NCI-H1092 (cell line): ENCODE data around the gene MAD2L2.

Experiments
- DNase-seq: peaks from one replicate; lab custom pipeline; 2025; lab: John Stamatoyannopoulos, UW

Gene MAD2L2

DNA sequence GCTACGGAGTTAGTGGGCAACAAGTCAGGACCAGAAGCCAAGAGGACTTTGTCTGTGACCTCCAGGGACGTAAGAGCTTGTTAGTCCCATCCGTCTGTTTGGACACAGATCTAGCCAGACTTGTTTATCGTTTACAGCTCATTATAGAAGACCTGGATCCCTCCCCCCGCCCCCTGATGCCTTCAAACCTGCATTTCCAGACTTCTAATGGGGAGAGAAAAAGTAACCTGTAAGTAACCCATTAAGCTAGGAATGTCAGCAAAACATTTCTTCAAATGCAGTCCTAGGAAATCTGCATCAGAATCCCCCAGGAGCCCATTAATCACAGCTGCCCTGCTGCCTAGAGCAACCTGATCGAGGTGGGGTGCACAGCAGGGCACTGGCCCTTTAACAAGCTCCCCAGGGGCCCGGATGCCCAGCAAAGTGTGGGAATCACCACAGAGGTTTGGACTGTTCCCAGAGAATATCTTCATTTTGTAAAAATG, 1.4 kb upstream of the MAD2L2 start:
- DNase-seq, result no peak

DNA sequence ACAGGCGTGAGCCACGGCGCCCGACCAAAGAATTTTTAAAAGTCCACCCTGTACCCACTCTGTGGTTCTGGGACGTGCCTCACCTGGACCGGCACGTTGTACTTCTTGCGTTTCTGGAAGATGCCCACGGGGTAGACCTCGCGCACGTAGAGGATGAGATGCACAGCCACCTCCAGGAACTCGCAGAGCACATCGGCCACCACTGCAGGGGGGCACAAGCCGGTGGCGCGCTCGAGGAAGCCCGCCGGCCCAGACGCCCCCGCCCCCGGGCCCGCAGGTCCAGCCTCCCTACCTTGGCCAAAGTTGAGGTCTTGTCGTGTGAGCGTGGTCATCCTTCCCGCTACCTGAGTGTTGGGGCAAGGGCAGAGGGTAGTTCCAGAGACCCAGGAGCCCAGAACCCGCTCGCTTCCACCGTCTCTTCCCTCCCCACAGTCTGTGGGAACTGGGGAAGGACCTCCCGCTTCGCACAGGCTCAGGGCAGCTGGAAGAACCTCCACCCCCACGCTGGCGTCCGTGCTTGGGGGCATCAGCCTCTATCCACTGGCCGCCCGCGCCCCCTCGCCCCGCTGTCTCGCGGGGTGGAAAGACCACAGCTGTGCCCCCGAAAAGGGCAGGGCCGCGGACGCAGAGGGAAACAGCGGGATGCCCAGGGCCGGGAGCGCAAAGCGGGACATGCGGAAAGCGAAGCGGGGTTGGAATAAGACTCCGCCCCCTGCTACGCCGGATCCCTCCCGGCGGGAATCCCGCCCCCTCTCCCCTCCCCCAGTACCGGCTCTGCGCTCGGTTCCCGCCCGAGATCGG, 478 bp downstream of the MAD2L2 start:
- no peak for DNase-seq

DNA sequence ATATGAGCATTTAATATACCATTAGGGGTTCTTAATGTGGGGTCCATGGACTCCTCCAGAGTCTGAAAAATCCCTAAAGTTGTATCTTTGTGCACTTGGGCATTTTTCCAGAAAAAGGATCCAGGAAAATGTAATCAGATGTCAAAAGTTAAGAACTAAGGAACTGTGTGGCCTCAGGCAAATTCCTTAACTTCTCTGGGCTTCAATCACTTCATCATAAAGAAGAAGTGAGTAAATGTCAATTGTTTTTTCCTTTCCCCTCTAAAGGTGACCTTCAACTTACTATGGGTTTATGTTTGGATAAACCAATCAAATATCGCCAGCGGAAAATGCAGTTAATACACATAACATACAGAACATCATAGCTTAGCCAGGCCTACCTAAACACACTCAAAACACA, 2.5 kb downstream of the MAD2L2 start:
- DNase-seq, result no peak

DNA sequence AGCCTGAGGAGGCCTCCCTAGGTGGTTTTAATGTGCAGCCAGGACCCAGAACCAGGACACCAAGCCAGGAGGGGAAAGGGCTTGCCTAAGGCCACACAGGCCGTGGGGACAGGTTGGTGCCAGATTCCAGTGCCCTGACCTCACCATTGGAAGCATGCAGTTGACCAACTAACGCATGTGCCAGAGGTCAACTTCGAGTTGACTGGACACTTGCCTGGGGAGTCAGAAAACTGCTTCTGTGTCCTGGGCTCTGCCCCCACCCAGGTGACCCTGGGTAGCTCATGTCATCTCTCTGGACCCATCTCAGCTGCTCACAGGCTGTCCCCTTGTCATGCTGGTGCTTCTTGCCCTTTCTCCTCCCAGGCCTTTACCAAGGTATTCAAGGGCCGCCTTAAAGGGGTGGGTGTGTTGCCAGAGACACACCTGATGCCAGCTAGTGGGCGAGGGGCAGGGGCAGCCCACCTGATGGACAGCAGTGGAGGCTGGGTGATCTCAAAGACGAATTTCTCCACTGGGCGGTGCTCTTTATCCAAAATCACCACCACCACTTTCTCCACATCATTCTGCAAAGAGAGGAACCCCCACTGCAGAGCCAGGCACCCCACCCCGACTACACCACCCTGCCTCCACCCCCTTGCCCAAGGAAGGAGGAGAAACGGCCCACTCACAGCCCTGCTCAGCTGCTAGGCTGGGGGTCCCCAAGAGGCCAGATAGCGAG, 4.4 kb downstream of the MAD2L2 start:
- no peak for DNase-seq

DNA sequence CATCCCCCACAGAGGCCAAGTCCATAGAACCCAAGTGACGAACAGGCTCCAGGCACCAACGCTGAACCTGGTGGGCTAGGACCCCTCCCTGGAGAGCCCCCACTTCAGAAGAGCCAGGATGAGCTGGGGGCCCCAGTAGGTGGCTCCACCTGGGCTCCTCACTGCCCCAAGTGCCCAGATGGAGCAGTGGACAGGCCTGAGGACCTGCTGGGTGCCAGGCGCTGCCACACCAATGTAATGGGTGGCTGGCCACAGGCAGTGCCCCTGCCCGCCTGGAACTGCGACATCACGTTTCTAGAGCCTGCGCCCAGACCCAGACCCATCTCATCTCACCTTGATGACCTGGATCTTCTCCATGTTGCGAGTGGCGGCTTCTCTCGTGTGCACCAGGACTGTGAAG, 5.6 kb downstream of the MAD2L2 start:
- no peak for DNase-seq

DNA sequence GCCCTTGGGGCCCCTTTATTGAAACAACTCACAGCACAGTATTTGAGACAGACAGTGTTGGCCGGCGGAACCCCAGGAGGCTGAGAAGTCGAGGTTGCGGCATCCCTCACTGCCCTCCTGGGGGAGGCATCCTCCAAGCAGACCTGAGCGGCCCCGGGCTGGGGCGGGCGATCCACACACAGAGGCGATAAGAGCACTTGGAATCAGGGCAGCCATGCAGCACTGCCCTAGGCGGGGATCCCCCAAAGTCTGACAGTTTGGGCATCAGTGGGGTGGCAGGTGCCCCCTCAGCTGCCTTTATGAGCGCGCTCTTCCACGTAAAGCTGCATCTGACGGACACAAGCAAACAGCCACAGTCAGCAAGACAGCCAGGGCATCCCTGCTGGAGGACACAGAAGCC, 6.5 kb downstream of the MAD2L2 start:
- no peak for DNase-seq

DNA sequence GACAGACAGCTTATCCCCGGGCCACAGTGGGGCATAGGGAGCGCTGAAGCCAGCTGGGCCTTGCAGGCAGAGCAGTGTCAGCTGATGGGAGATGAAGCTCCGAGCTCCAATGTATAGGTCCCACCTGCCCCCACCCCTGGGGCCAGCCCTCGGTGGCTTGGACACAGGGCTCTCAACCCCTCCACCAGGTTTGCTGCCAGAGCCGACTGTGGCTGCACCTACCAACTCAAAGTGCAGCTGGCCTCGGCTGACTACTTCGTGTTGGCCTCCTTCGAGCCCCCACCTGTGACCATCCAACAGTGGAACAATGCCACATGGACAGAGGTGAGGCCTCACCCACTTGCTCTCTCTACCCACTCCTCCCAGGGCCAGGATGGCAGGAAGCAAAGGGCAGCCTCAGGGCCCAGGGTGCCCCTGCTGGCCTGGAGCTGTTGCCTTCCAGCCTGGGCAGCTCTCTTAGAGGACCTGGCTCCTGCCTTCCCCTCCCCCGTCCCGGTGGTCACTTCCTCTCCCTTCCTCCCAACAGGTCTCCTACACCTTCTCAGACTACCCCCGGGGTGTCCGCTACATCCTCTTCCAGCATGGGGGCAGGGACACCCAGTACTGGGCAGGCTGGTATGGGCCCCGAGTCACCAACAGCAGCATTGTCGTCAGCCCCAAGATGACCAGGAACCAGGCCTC, 7.7 kb downstream of the MAD2L2 start:
- DNase-seq, result no peak

DNA sequence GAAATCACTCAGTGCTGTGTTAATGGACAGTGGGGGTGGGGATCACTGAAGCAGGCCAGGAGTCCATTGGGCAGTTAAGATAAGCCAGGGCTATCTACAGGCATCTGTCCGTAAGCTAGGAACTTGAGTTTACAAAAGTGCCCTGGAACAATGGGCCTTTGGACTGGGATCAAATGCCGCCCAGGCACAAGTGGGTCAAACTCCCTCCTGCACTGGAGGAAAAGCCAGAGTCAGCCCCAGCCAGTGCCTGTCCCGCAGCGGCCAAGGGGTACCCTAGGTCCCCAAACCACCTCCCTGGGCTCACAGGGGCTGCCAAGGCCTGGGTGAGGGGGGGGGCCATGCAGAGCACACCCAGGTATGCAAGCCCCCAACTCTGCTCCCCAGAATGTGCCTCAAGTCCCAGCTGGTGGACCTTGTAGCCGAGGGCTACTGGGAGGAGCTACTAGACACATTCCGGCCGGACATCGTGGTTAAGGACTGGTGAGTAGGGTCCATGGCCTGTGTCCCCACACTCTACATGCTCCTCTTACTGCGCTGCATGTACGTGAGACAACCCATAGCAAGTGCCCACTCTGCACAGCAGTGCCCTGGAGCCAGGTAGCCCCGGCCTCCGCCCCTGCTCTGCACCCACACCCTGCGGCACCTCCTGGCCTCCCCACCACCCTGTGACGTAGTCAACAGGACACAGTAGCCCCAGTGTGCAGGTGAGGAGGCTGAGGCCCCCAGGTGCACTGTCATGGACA, 9.2 kb downstream of the MAD2L2 start:
- no peak for DNase-seq

DNA sequence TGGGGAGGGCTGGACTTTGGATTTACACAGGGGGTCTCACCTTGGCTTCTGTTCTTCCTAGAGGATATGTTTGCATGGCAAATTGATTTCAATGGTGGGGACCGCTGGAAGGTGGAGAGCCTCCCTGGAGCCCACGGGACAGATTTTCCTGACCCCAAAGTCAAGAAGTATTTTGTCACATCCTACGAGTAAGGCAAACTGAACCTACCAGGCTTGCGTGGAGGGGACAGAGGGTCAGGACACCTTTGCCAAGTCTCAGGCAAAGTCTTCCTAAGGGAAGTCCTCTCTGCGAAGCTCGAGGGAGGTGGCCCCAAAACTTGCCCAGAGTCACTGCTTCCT, 9.8 kb downstream of the MAD2L2 start:
- no peak for DNase-seq

DNA sequence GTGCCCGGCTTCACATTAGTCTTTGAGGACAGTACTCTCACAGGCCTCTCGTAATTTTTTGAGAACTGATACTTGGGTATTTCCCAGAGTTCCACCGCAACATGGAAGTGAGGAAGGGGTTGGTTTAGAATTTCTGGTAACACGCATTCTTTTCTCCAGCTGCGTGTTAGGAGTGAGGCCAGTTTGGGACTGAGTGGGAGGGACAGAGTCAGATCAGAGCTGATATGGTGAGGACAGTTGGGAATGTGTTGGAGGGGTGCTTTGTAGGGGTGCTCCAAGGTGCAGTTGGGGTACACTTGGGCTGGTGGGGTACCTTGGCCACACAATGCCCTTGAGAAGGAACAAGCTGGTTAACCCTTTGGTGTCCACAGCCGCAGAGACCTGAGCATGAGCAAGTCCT, 10.2 kb downstream of the MAD2L2 start:
- no peak for DNase-seq

DNA sequence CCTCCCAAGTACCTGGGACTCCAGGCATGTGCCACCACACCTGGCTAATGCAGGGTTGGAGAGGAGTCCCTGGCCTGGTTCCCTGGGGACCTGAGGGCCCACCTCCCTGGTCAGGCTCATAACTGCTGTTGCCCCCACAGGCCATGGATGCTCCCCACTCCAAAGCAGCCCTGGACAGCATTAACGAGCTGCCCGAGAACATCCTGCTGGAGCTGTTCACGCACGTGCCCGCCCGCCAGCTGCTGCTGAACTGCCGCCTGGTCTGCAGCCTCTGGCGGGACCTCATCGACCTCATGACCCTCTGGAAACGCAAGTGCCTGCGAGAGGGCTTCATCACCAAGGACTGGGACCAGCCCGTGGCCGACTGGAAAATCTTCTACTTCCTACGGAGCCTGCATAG, 12.4 kb downstream of the MAD2L2 start:
- no peak for DNase-seq

DNA sequence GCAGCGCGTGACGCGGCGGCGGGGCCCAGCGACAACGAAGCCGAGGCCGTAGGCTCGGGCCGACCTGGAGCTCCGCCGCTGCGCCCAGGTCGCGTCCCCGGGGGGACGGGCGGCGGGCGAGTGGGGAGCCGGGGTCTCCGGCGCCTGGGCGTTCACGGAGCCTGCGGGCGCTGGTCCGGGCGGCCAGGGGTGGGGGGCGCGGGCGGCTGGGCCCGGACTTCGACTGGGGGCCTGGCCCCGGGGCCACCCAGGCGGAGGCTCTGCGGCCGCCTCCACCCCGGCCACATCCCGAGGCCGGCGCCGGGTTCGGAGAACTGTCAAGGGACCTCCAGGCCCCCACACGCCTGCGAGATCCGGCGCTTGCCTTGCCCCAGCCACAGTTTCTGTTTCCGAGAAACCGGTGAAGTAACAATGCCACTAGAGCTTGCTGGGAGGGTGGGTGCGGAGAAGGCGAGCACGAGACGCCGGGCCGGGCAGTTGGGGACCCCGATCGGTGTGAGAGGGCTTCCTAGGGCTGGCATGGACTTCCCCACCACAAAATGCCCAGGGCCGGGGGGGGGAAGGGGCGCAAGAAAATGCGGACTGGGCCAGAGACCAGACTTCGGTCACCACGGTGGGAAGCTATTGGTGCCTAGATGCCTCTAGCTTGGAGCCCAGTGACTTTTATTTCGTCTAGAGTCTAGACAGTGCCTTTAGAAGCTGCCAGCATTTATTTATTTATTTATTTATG, 16.4 kb downstream of the MAD2L2 start:
- DNase-seq, result peak; percentile 36

DNA sequence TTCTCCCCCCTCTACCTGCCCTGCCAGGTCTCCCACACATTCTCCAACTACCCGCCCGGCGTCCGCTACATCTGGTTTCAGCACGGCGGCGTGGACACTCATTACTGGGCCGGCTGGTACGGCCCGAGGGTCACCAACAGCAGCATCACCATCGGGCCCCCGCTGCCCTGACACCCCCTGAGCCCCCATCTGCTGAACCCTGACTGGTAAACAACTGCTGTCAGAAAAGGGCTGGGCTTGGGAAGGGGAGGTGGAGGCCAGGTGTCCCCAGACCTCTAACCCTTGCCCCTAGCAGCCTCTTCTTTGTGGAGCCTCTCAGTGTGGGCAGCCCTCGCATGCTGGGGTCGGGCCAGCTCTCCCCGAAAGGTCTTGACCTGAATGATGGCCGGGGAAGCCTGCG, 19.8 kb downstream of the MAD2L2 start:
- DNase-seq, result no peak

DNA sequence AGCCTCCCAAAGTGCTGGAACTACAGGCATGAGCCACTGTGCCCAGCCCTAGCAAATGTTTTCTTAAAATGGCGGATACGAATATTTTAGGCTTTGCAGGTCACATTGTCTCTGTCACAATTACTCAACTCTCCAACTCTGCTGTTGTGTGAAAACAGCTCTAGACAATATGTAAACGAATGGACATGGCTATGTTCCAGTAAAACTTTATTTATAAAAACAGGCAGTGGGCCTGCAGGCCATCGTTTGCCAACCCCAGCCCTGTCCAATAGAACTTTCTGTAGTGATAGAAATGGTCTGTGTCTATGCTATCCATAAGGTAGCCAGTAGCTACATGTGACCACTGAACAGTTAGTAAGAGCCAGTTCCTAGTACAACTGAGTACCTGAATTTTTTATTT, 21.2 kb downstream of the MAD2L2 start:
- DNase-seq, result no peak

DNA sequence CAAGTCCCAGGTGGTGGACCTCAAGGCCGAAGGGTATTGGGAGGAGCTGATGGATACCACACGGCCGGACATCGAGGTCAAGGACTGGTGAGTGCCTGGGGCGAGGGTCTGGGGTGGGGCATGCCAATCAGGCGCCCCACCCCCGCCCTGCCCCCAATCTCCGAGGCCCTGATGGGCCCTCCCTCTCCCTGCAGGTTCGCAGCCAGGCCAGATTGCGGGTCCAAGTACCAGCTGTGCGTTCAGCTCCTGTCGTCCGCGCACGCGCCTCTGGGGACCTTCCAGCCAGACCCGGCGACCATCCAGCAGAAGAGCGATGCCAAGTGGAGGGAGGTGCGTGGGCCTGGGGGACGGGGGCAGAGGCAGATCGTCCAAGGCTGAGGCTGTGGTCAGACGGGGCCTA, 22.4 kb downstream of the MAD2L2 start:
- DNase-seq, result no peak

DNA sequence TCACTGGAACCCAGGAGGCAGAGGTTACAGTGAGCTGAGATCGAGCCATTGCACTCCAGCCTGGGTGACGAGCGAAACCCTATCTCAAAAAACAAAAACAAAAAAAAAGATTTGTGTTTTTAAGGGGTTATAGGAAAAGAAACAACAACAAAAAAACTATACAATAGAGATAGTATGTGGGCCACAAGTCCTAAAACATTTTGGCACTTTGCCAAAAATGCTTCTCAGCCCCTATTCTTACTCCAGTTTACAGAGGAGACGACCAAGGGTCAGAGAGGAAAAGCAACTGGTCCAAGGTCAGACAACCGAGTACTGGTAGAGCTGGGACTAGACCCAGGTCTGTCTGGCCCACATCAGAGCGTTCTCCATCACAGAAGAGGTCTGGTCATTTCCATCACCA, 23.3 kb downstream of the MAD2L2 start:
- DNase-seq, result no peak

DNA sequence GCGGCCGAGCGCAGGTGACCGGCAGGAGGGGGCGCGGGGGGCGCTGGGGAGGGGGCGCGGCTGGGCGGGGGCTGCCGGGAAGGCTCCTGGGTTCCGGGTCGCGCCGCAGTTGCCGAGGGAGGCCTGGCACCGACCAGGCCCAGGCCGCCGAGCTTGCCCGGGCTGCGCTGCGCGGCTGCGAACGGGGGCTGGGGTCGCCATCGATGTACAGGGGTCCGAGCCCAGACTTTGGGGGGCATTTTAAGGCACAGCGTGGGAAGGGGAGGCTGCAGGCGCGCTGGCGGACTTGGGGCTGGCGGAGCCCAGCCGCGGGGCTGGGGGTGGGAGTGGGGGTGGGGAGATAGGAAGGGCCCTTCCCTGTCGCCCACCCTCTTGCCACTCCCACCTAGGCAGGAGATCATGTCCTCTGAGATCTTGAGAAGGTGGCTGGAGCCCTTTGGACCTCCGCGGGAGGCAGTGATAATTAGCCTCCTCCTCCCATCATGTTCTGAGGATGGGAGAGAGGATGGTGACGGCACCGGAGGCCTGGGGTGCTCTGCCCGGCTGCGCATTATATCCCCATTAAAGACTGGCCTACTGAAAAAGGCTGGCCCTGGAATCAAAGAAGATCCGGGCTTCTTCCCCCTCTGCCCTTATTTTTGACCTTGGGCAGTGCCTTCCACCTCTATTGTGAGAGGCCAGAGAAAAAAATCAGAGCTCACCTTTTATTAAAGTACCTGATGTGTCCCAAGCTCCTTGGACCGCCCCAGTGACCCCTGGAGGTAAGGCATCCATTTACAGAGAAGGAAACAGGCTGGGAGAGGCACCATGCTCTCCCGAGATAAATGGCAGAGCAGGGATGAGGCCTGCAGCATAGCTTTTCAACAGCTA, 25.8 kb downstream of the MAD2L2 start:
- no peak for DNase-seq

DNA sequence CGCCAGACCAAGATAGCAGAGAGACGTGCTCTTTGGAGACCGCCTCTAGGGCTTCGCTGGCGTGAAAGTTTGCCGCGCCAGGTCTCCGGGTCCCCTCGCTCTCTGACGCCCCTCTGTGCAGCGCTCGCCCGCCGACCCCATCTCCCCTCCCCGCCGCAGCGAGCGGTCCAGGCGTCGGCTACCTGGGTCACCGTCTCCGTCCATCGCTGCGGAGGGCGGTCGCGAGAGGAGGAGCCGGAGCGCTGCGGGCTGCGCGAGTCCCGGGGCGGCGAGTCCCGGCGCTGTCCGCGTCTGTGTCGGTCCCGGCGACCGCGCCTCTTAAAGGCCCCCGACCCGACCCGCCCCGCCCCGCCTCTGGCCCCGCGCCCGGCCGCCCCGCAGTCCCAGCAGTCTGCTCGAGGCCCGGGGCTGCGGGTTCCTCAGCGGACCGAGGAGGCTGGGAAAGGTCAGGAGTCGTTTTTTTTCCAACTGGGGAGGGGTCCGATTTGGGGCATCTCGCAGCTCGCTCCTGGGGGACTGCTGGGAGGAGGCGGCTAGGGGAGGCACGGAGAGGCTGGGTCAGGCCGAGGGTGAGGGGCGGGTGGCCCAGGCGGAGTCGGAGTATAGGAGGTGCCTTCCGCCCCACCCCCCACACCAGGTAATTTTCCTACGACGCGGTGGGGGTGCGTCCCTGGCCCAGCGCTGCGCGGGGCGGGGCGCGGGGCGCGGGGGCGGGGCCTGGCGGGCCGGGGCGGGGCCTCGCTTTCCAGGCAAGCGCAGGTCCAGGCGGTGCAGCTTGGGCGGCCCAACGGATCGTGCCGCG, 26.6 kb downstream of the MAD2L2 start, which contains the start of the genes FBXO2 and FBXO44:
FBXO2 (minus strand) TSS at position 293 of the 802 bp plus-strand sequence; CDS start at position 204, 89 bp downstream.
FBXO44 (plus strand) TSS at position 741 of the 802 bp plus-strand sequence. CDS start 959 bp downstream, outside the sequence.
- DNase-seq, result no peak

DNA sequence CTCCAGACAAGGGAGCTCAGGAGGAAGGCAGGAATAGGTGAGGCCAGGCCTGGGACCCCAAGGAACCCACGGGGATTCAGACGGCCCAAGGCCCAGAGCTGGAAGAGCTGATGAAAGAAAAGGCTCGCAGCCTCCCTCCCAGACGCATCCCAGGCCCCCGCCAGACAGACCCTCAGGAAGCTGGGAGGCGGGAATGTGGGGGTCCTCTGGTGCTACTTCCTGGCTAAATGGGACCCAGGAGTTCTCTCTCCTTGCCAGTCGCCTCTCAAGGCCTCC, 27.1 kb downstream of the MAD2L2 start:
- DNase-seq, result no peak
